Upper lobe of left lung (tissue), 6 donors: ENCODE data around the gene FNIP1. TPM values are rescaled to one million over a fixed set of nuclear protein-coding genes. Genes with fewer than 3 reads are reported as not detected.
"Not testable (repeated sequence)": the region's sequence is repeated elsewhere in the genome, so short reads cannot be mapped to it uniquely, and the experiment has no call there.

ENCODE experiments used
- ATAC-seq, 2 donors: fragments of 200-7000 bp; cut with Tn5 transposase; one replicate each; pipeline ENCODE4 v1.9.1; 2022; ENCODE audit warnings: mild to moderate bottlenecking in 2 of 2, moderate library complexity in 2 of 2; ENCODE audit not compliant: low FRiP score in 2 of 2
- DNase-seq, 2 donors: peaks; one replicate each; pipeline ENCODE4 v3.0.0-alpha.2; 2019 to 2020
- H3K27ac ChIP-seq, 4 donors: fragments of 200-600 bp; sonication (generic); one replicate each; pipeline ENCODE4 v1.5.1; 2016 to 2019
- H3K27me3 ChIP-seq, 4 donors: fragments of 200-600 bp; sonication (generic); one replicate each; pipeline ENCODE4 v1.5.1; 2017 to 2019
- H3K36me3 ChIP-seq, 4 donors: fragments of 200-600 bp; sonication (generic); one replicate each; pipeline ENCODE4 v1.5.1; 2016 to 2019
- H3K4me1 ChIP-seq, 4 donors: fragments of 200-600 bp; sonication (generic); one replicate each; pipeline ENCODE4 v1.5.1; 2018 to 2019
- H3K4me3 ChIP-seq, 4 donors: fragments of 200-600 bp; sonication (generic); one replicate each; pipeline ENCODE4 v1.5.1; 2017 to 2019; ENCODE audit warnings: mild to moderate bottlenecking in 2 of 4, moderate library complexity in 1 of 4
- H3K9me3 ChIP-seq, 4 donors: fragments of 200-600 bp; sonication (generic); one replicate each; pipeline ENCODE4 v1.5.1; 2018 to 2019
- CTCF ChIP-seq, 6 experiments: fragments of 450-650 bp in 4 of 6; fragments of 200-600 bp in 2 of 6; sonication (generic) in 2 of 6; IDR thresholded peaks; one replicate each; pipeline ENCODE4 v1.5.1; 2016 to 2019; ENCODE audit warnings: antibody characterized with exemption in 6 of 6
- EP300 ChIP-seq, 4 donors: sonication (generic); formaldehyde crosslinking; IDR thresholded peaks; one replicate each; pipeline ENCODE4 v1.5.1; 2017; ENCODE audit warnings: antibody characterized with exemption in 4 of 4, control low read depth in 2 of 4
- POLR2A ChIP-seq, 4 donors: fragments of 450-650 bp; IDR thresholded peaks; one replicate each; pipeline ENCODE4 v1.5.1; 2016 to 2017; ENCODE audit warnings: antibody characterized with exemption in 4 of 4, mild to moderate bottlenecking in 2 of 4
- POLR2AphosphoS5 ChIP-seq, 2 donors: sonication (generic); formaldehyde crosslinking; IDR thresholded peaks; one replicate each; pipeline ENCODE4 v1.5.1; 2017; ENCODE audit warnings: antibody characterized with exemption in 2 of 2
- WGBS, 2 donors: methylation state at CpG; one replicate each; pipeline ENCODE4 v1.1.5; 2017 to 2018; 5-methylcytosine and 5-hydroxymethylcytosine counted together
- total RNA-seq, 6 donors: library from RNA; depleted of rRNA in 4 of 6; stranded (reverse); fragments of >200 nt in 4 of 6; gene quantifications; one replicate each; pipeline versions ENCODE4 v1.1.0 to v1.2.1, GENCODE V29; 2016 to 2021
- donor health status: DM: no; HTN: no; CAD: no; lungs with moderate emphysema.
- donor health status: DM: no; HTN: yes; CAD: no; lungs with severe emphysema.

FNIP1 gene
- total RNA-seq, 6 donors from 2014 or later = 34.4 to 58.7 (median 42.3) TPM

- H3K27ac ChIP-seq = no peak overlapping the region
- TF ChIP-seq POLR2AphosphoS5 (IDR thresholded peaks at IDR 0.05) (no peak), POLR2A (IDR thresholded peaks at IDR 0.05) (no peak), CTCF (IDR thresholded peaks at IDR 0.05) (no peak), EP300 (IDR thresholded peaks at IDR 0.05) (no peak)
- DNase-seq = no peak
- H3K4me1 ChIP-seq = peaks cover 0 to 14% (median 6%) of the 10 kb centered on the region in 4 donors
- 58 to 79% methylated on average over 1 of the region's 1 CpG for WGBS, 2 donors
- no peaks in the 10 kb centered on the region for H3K36me3 ChIP-seq
- H3K27me3 ChIP-seq = no peaks in the 10 kb centered on the region
- no peak for ATAC-seq
- no peaks in the 10 kb centered on the region for H3K9me3 ChIP-seq
- H3K4me3 ChIP-seq = no peak overlapping the region
Measured at GRCh38 chr5:131783357-131783756, 13.5 kb downstream of the FNIP1 start.

- no peaks in the 10 kb centered on the region for H3K9me3 ChIP-seq
- ATAC-seq = no peak
- no peaks in the 10 kb centered on the region for H3K27me3 ChIP-seq
- H3K4me3 ChIP-seq = no peak overlapping the region
- peaks cover 0 to 12% (median 4%) of the 10 kb centered on the region in 4 donors for H3K4me1 ChIP-seq
- peak in 1 of 2 donors; percentile 63 for DNase-seq
- TF ChIP-seq POLR2A (IDR thresholded peaks at IDR 0.05) (no peak), POLR2AphosphoS5 (IDR thresholded peaks at IDR 0.05) (no peak), EP300 (IDR thresholded peaks at IDR 0.05) (no peak), CTCF (IDR thresholded peaks at IDR 0.05) (no peak)
- H3K27ac ChIP-seq = no peak overlapping the region
- H3K36me3 ChIP-seq = no peaks in the 10 kb centered on the region
- 98 to 99% methylated on average over 11 of the region's 11 CpGs for WGBS, 2 donors
Measured at GRCh38 chr5:131782717-131783116, 14.1 kb downstream of the FNIP1 start.

GRCh38 chr5:131778141-131778540 lies 18.7 kb downstream of the FNIP1 start:
- WGBS, 2 donors = 100% methylated on average over 1 of the region's 1 CpG; no CpG with 5 or more reads in 1 of the 2 donors

GRCh38 chr5:131776450-131776849 lies 20.4 kb downstream of the FNIP1 start:
- WGBS, 2 donors = 86 to 100% methylated on average over 1 of the region's 1 CpG
- no peak overlapping the region for H3K4me3 ChIP-seq
- H3K36me3 ChIP-seq = no peaks in the 10 kb centered on the region
- peaks cover 7 to 41% (median 20%) of the 10 kb centered on the region in 4 donors for H3K4me1 ChIP-seq
- no peak for TF ChIP-seq CTCF (IDR thresholded peaks at IDR 0.05)
- no peaks in the 10 kb centered on the region for H3K9me3 ChIP-seq
- DNase-seq = no peak
- H3K27me3 ChIP-seq = no peaks in the 10 kb centered on the region
- H3K27ac ChIP-seq = no peak overlapping the region
- no peak for ATAC-seq

More at GRCh38 chr5:131778141-131778540, 18.7 kb downstream of the FNIP1 start:
- not testable (repeated sequence) for H3K4me3 ChIP-seq, H3K27ac ChIP-seq, H3K9me3 ChIP-seq, DNase-seq, H3K27me3 ChIP-seq, ATAC-seq, H3K36me3 ChIP-seq
- H3K4me1 ChIP-seq = peaks cover 4 to 34% (median 18%) of the 10 kb centered on the region in 4 donors

- ATAC-seq = no peak
- no peak overlapping the region for H3K27ac ChIP-seq
Measured at GRCh38 chr5:131774652-131775367, 22.0 kb downstream of the FNIP1 start.

More at GRCh38 chr5:131774652-131775367, 22.0 kb downstream of the FNIP1 start:
- H3K4me1 ChIP-seq = peaks cover 19 to 55% (median 24%) of the 10 kb centered on the region in 4 donors
- no peak for TF ChIP-seq POLR2AphosphoS5 (IDR thresholded peaks at IDR 0.05)
- TF ChIP-seq EP300 (IDR thresholded peaks at IDR 0.05) = no peak
- TF ChIP-seq POLR2A (IDR thresholded peaks at IDR 0.05) = no peak
- no peak for TF ChIP-seq CTCF (IDR thresholded peaks at IDR 0.05)
- H3K4me3 ChIP-seq = no peak overlapping the region
- no peak for DNase-seq
- H3K27me3 ChIP-seq = no peaks in the 10 kb centered on the region
- H3K9me3 ChIP-seq = no peaks in the 10 kb centered on the region
- no peaks in the 10 kb centered on the region for H3K36me3 ChIP-seq
- 68 to 75% methylated on average over 4 of the region's 4 CpGs for WGBS, 2 donors
